CD4-positive, alpha-beta T cell (primary cell): Measurements from ENCODE around the gene PCDHA1. TPM values are rescaled to one million over a fixed set of nuclear protein-coding genes. Genes with fewer than 3 reads are reported as not detected.

Experiments
- ATAC-seq: fragments of 200-7000 bp; cut with Tn5 transposase; one replicate; pipeline ENCODE4 v1.10.0; 2022; ENCODE audit warnings: mild to moderate bottlenecking; ENCODE audit not compliant: poor library complexity
- CTCF ChIA-PET: fragments of 350-600 bp; sonication (Branson Sonifier 250); formaldehyde crosslinking; loops from one replicate; lab custom pipeline; 2021; ENCODE audit warnings: antibody characterized with exemption, inconsistent platforms; lab: Charles Lee
- POLR2A ChIA-PET: fragments of 350-600 bp; sonication (Branson Sonifier 250); formaldehyde crosslinking; loops from one replicate; lab custom pipeline; 2021; ENCODE audit warnings: antibody characterized with exemption, inconsistent platforms; lab: Charles Lee
- DNase-seq, 14 experiments: peaks; one replicate each; pipeline ENCODE4 v3.0.0-alpha.2; 2013 to 2020; ENCODE audit warnings: mixed read lengths in 2 of 14
- H3K27ac ChIP-seq, 2 donors: one replicate each; pipeline versions ENCODE4 v1.5.1 to v1.7.0; 2013; ENCODE audit warnings: low read length in 2 of 2, low read depth in 1 of 2, mild to moderate bottlenecking in 1 of 2
- H3K27me3 ChIP-seq, 2 experiments: 1 replicate in 1 of 2; 2 replicates in 1 of 2; pipeline versions ENCODE4 v1.6.1 to v1.7.0; 2013; ENCODE audit warnings: low read length in 2 of 2, control low read depth in 1 of 2, mild to moderate bottlenecking in 1 of 2, moderate library complexity in 1 of 2; ENCODE audit not compliant: insufficient read depth in 2 of 2, control insufficient read depth in 1 of 2
- H3K36me3 ChIP-seq: one replicate; pipeline ENCODE4 v1.6.1; 2013; ENCODE audit warnings: low read length, control low read depth; ENCODE audit not compliant: insufficient read depth
- H3K4me1 ChIP-seq: one replicate; pipeline ENCODE4 v1.6.1; 2013; ENCODE audit warnings: low read length, control low read depth; ENCODE audit not compliant: insufficient read depth
- H3K4me3 ChIP-seq: one replicate; pipeline ENCODE4 v1.5.1; 2013; ENCODE audit warnings: mild to moderate bottlenecking, low read length, moderate library complexity
- H3K9me3 ChIP-seq, 2 experiments: 1 replicate in 1 of 2; 2 replicates in 1 of 2; pipeline versions ENCODE4 v1.6.1 to v1.7.0; 2013; ENCODE audit warnings: low read length in 2 of 2, mild to moderate bottlenecking in 2 of 2, control low read depth in 1 of 2, moderate library complexity in 1 of 2; ENCODE audit not compliant: control insufficient read depth in 1 of 2, insufficient read depth in 1 of 2
- H3K27ac Mint-ChIP-seq: one replicate; pipeline ENCODE4 v1.8.0; 2020; ENCODE audit warnings: mixed read lengths
- H3K27me3 Mint-ChIP-seq: one replicate; pipeline ENCODE4 v1.8.0; 2021; ENCODE audit warnings: mixed read lengths
- H3K36me3 Mint-ChIP-seq: one replicate; pipeline ENCODE4 v1.8.0; 2021; ENCODE audit warnings: low read depth, mixed read lengths
- H3K4me1 Mint-ChIP-seq: one replicate; pipeline ENCODE4 v1.8.0; 2021; ENCODE audit warnings: low read depth, mixed read lengths
- H3K4me3 Mint-ChIP-seq: one replicate; pipeline ENCODE4 v1.8.0; 2020; ENCODE audit warnings: mild to moderate bottlenecking, mixed read lengths
- H3K9me3 Mint-ChIP-seq: one replicate; pipeline ENCODE4 v1.8.0; 2020; ENCODE audit warnings: mixed read lengths
- CTCF ChIP-seq: fragments of 200-600 bp; IDR thresholded peaks from one replicate; pipeline ENCODE4 v1.8.0; 2022; ENCODE audit warnings: antibody characterized with exemption, mild to moderate bottlenecking
- intact Hi-C, 2 experiments: fragments of 100-400 bp; cut with DNase I in 1 of 2; cut with micrococcal nuclease in 1 of 2; formaldehyde crosslinking; loops; one replicate each; pipeline versions ENCODE4 v1.15.1 to v1.9.0; 2023 to 2025; cut with DNase I, micrococcal nuclease
- total RNA-seq, 174 experiments: library from RNA in 2 of 174; stranded (reverse) in 2 of 174; gene quantifications; one replicate each; pipeline ENCODE4 v1.2.3 and lab custom pipeline; 2021 to 2026

Gene PCDHA1
- total RNA-seq, 2 experiments from 2014 or later = not detected

GRCh38 chr5:140923601-140924000 is 137.7 kb downstream of the PCDHA1 start:
- no peak overlapping the region for H3K27ac Mint-ChIP-seq

GRCh38 chr5:140925806-140926442 is 140.0 kb downstream of the PCDHA1 start, which contains the start of gene PCDHAC1:
TSS of gene PCDHAC1 (plus strand) at chr5:140926299. CDS start at chr5:140926893, 594 bp downstream.
- intact Hi-C loops = no loop called here
- ATAC-seq (no peak), DNase-seq (no peak)
- TF ChIP-seq CTCF = no peak
- H3K4me3 Mint-ChIP-seq = peak within 1 kb of the TSS; percentile 62
- ChIA-PET POLR2A (no interaction called here), CTCF (no interaction called here)
- no peaks in the 10 kb centered on the region for H3K9me3 Mint-ChIP-seq
- H3K4me1 Mint-ChIP-seq = peaks cover 10% of the 10 kb centered on the region
- H3K9me3 ChIP-seq = peaks cover 0 to 27% of the 10 kb centered on the region in 2 experiments
- no peaks in the 10 kb centered on the region for H3K36me3 Mint-ChIP-seq
- H3K27ac ChIP-seq = no peak within 1 kb of the TSS
- no peak within 1 kb of the TSS for H3K27ac Mint-ChIP-seq
- H3K27me3 ChIP-seq = peaks cover 35 to 45% of the 10 kb centered on the region in 2 experiments
- H3K4me1 ChIP-seq = peaks cover 20% of the 10 kb centered on the region
- no peaks in the 10 kb centered on the region for H3K36me3 ChIP-seq
- peak within 1 kb of the TSS; percentile 41 for H3K4me3 ChIP-seq
- H3K27me3 Mint-ChIP-seq = peaks cover 79% of the 10 kb centered on the region

More at GRCh38 chr5:140923601-140924000, 137.7 kb downstream of the PCDHA1 start:
- ATAC-seq = no peak
- Histone ChIP-seq H3K27ac (no peak overlapping the region), H3K36me3 (no peaks in the 10 kb centered on the region), H3K4me3 (no peak overlapping the region), H3K4me1 (peaks cover 20% of the 10 kb centered on the region), H3K27me3 (peaks cover 28 to 38% of the 10 kb centered on the region in 2 experiments), H3K9me3 (peaks cover 0 to 31% of the 10 kb centered on the region in 2 experiments)
- CTCF ChIA-PET = no interaction called here
- POLR2A ChIA-PET = no interaction called here
- Mint-ChIP-seq H3K27me3 (peaks cover 64% of the 10 kb centered on the region), H3K4me3 (no peak overlapping the region), H3K9me3 (no peaks in the 10 kb centered on the region), H3K4me1 (peaks cover 10% of the 10 kb centered on the region), H3K36me3 (no peaks in the 10 kb centered on the region)
- DNase-seq = no peak
- TF ChIP-seq CTCF = no peak
- intact Hi-C loops = no loop called here

- H3K4me3 Mint-ChIP-seq = peak overlapping the region; percentile 62
- no peak overlapping the region for H3K27ac ChIP-seq
- no peaks in the 10 kb centered on the region for H3K9me3 Mint-ChIP-seq
- no peak for TF ChIP-seq CTCF
- no peak overlapping the region for H3K27ac Mint-ChIP-seq
- DNase-seq (peak in 4 of 14 experiments; percentile 2 to 45 (median 28)), ATAC-seq (no peak)
- POLR2A ChIA-PET = no interaction called here
- no peaks in the 10 kb centered on the region for H3K36me3 Mint-ChIP-seq
- intact Hi-C loops = no loop called here
- H3K36me3 ChIP-seq = no peaks in the 10 kb centered on the region
- H3K9me3 ChIP-seq = peaks cover 0 to 27% of the 10 kb centered on the region in 2 experiments
- H3K4me1 ChIP-seq = peaks cover 20% of the 10 kb centered on the region
- peaks cover 10% of the 10 kb centered on the region for H3K4me1 Mint-ChIP-seq
- H3K27me3 ChIP-seq = peaks cover 35 to 45% of the 10 kb centered on the region in 2 experiments
- H3K4me3 ChIP-seq = peak overlapping the region; percentile 41
- CTCF ChIA-PET = no interaction called here
- peaks cover 81% of the 10 kb centered on the region for H3K27me3 Mint-ChIP-seq
Measured at GRCh38 chr5:140926443-140927227, 140.7 kb downstream of the PCDHA1 start.
